Sigmoid colon (tissue), 4 donors: ENCODE data around the gene OLFM3.

Experiments used
- CTCF ChIP-seq, 4 experiments: fragments of 450-650 bp in 3 of 4; fragments of 200-600 bp in 1 of 4; IDR thresholded peaks; one replicate each; pipeline ENCODE4 v1.5.1; 2016 to 2019; ENCODE audit warnings: antibody characterized with exemption in 4 of 4, mild to moderate bottlenecking in 3 of 4, moderate library complexity in 2 of 4
- POLR2A ChIP-seq, 2 donors: fragments of 450-650 bp; IDR thresholded peaks; one replicate each; pipeline ENCODE4 v1.6.1; 2016; ENCODE audit warnings: antibody characterized with exemption in 2 of 2, mild to moderate bottlenecking in 2 of 2, moderate library complexity in 2 of 2
- POLR2AphosphoS5 ChIP-seq, 4 donors: sonication (generic); formaldehyde crosslinking; IDR thresholded peaks; one replicate each; pipeline ENCODE4 v1.6.1; 2017; ENCODE audit warnings: antibody characterized with exemption in 4 of 4

- no peak for TF ChIP-seq CTCF (IDR thresholded peaks at IDR 0.05)
- TF ChIP-seq POLR2A (IDR thresholded peaks at IDR 0.05) = no peak
- TF ChIP-seq POLR2AphosphoS5 (IDR thresholded peaks at IDR 0.05) = no peak
Observed at GRCh38 chr1:101859941-101860340, 136.8 kb downstream of the OLFM3 start.
